Measurements from ENCODE around the gene SLC1A2.

Gene SLC1A2

GRCh38 chr11:35285471-35285870 lies 133.9 kb downstream of the SLC1A2 start:
- POLR2A ChIA-PET = no interaction called here
- CTCF ChIA-PET = no interaction called here
- TF ChIP-seq FOXK2 (IDR thresholded peaks at IDR 0.05) (no peak), HDGF (IDR thresholded peaks at IDR 0.05; ENCODE audit: borderline replicate concordance) (no peak), ARNT (IDR thresholded peaks at IDR 0.05) (no peak), BHLHE40 (IDR thresholded peaks at IDR 0.05; ENCODE audit: borderline replicate concordance) (no peak), PKNOX1 (IDR thresholded peaks at IDR 0.05) (no peak), LEF1 (IDR thresholded peaks at IDR 0.05; ENCODE audit: borderline replicate concordance) (no peak), SUZ12 (IDR thresholded peaks at IDR 0.05) (no peak), TARDBP (IDR thresholded peaks at IDR 0.05) (no peak), NFRKB (IDR thresholded peaks at IDR 0.05) (no peak), FOXA1 (IDR thresholded peaks at IDR 0.05) (no peak), SP1 (IDR thresholded peaks at IDR 0.05) (no peak), ELF4 (IDR thresholded peaks at IDR 0.05) (no peak), L3MBTL2 (conservative IDR thresholded peaks at IDR 0.05) (no peak), ZNF384 (IDR thresholded peaks at IDR 0.05) (no peak), FOXM1 (IDR thresholded peaks at IDR 0.05; ENCODE audit: borderline replicate concordance) (no peak), CTBP1 (IDR thresholded peaks at IDR 0.05; ENCODE audit: borderline replicate concordance) (no peak)
- no peak for DNase-seq (ENCODE audit: extremely low spot score)

GRCh38 chr11:35282221-35282882 lies 137.0 kb downstream of the SLC1A2 start:
- ChIA-PET CTCF (no interaction called here), POLR2A (no interaction called here)
- TF ChIP-seq PKNOX1 (IDR thresholded peaks at IDR 0.05) = no peak
- TF ChIP-seq FOXK2 (IDR thresholded peaks at IDR 0.05) = no peak
- TF ChIP-seq CTBP1 (IDR thresholded peaks at IDR 0.05; ENCODE audit: borderline replicate concordance) = no peak
- TF ChIP-seq BHLHE40 (IDR thresholded peaks at IDR 0.05; ENCODE audit: borderline replicate concordance) = no peak
- no peak for TF ChIP-seq SUZ12 (IDR thresholded peaks at IDR 0.05)
- TF ChIP-seq SP1 (IDR thresholded peaks at IDR 0.05) = no peak
- TF ChIP-seq ELF4 (IDR thresholded peaks at IDR 0.05) = no peak
- no peak for TF ChIP-seq L3MBTL2 (conservative IDR thresholded peaks at IDR 0.05)
- TF ChIP-seq FOXM1 (IDR thresholded peaks at IDR 0.05; ENCODE audit: borderline replicate concordance) = no peak
- no peak for TF ChIP-seq HDGF (IDR thresholded peaks at IDR 0.05; ENCODE audit: borderline replicate concordance)
- TF ChIP-seq LEF1 (IDR thresholded peaks at IDR 0.05; ENCODE audit: borderline replicate concordance) = no peak
- TF ChIP-seq NFRKB (IDR thresholded peaks at IDR 0.05) = no peak
- TF ChIP-seq ZNF384 (IDR thresholded peaks at IDR 0.05) = no peak
- TF ChIP-seq ARNT (IDR thresholded peaks at IDR 0.05) = no peak
- TF ChIP-seq TARDBP (IDR thresholded peaks at IDR 0.05) = no peak
- no peak for DNase-seq (ENCODE audit: extremely low spot score)

GRCh38 chr11:35281169-35281688 lies 138.1 kb downstream of the SLC1A2 start:
- DNase-seq (ENCODE audit: extremely low spot score) = no peak
- ChIA-PET POLR2A (no interaction called here), CTCF (no interaction called here)
- TF ChIP-seq TARDBP (IDR thresholded peaks at IDR 0.05) (no peak), HDGF (IDR thresholded peaks at IDR 0.05; ENCODE audit: borderline replicate concordance) (no peak), ELF4 (IDR thresholded peaks at IDR 0.05) (no peak), ARNT (IDR thresholded peaks at IDR 0.05) (no peak), FOXA1 (IDR thresholded peaks at IDR 0.05) (no peak), ZNF384 (IDR thresholded peaks at IDR 0.05) (no peak), CTBP1 (IDR thresholded peaks at IDR 0.05; ENCODE audit: borderline replicate concordance) (no peak), LEF1 (IDR thresholded peaks at IDR 0.05; ENCODE audit: borderline replicate concordance) (no peak), FOXM1 (IDR thresholded peaks at IDR 0.05; ENCODE audit: borderline replicate concordance) (no peak), L3MBTL2 (conservative IDR thresholded peaks at IDR 0.05) (no peak)

GRCh38 chr11:35280727-35281126 lies 138.6 kb downstream of the SLC1A2 start:
- ChIA-PET POLR2A (no interaction called here), CTCF (no interaction called here)
- TF ChIP-seq ELF4 (IDR thresholded peaks at IDR 0.05) (no peak), NFRKB (IDR thresholded peaks at IDR 0.05) (no peak), FOXK2 (IDR thresholded peaks at IDR 0.05) (no peak), BHLHE40 (IDR thresholded peaks at IDR 0.05; ENCODE audit: borderline replicate concordance) (no peak), ARNT (IDR thresholded peaks at IDR 0.05) (no peak), FOXA1 (IDR thresholded peaks at IDR 0.05) (no peak), L3MBTL2 (conservative IDR thresholded peaks at IDR 0.05) (no peak), SUZ12 (IDR thresholded peaks at IDR 0.05) (no peak), CTBP1 (IDR thresholded peaks at IDR 0.05; ENCODE audit: borderline replicate concordance) (no peak), ZNF384 (IDR thresholded peaks at IDR 0.05) (no peak), FOXM1 (IDR thresholded peaks at IDR 0.05; ENCODE audit: borderline replicate concordance) (no peak), PKNOX1 (IDR thresholded peaks at IDR 0.05) (no peak), HDGF (IDR thresholded peaks at IDR 0.05; ENCODE audit: borderline replicate concordance) (no peak), TARDBP (IDR thresholded peaks at IDR 0.05) (no peak), SP1 (IDR thresholded peaks at IDR 0.05) (no peak), LEF1 (IDR thresholded peaks at IDR 0.05; ENCODE audit: borderline replicate concordance) (no peak)
- DNase-seq (ENCODE audit: extremely low spot score) = no peak

GRCh38 chr11:35277827-35278226 lies 141.5 kb downstream of the SLC1A2 start:
- CTCF ChIA-PET = no interaction called here
- POLR2A ChIA-PET = no interaction called here
- TF ChIP-seq FOXK2 (IDR thresholded peaks at IDR 0.05) (no peak), SP1 (IDR thresholded peaks at IDR 0.05) (no peak), NFRKB (IDR thresholded peaks at IDR 0.05) (no peak), SUZ12 (IDR thresholded peaks at IDR 0.05) (no peak), ELF4 (IDR thresholded peaks at IDR 0.05) (no peak), PKNOX1 (IDR thresholded peaks at IDR 0.05) (no peak)
- no peak for DNase-seq (ENCODE audit: extremely low spot score)

Measured in HEK293T (cell line).